ENCODE results near the gene NPDC1.

DNA sequence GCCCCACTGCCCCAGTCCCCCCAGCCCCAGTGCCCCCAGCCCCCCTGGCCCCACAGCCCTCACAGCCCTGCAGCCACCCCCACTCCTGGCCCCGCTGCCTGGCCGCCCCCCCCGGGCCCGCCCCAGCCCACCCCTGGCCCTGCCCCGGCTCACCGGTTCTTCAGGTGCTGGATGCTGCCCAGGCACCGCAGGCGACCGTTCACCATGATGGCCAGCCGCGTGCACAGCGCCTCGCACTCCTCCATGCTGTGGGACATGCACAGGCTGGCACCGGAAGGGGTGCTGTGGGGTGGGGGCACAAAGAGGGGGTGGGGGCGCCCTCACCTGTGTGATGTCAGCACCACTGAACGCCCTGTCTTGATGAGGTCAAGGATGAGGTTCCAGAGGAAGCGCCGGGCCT is 36.8 kb downstream of the NPDC1 start:
- TF ChIP-seq, protein P1, sequence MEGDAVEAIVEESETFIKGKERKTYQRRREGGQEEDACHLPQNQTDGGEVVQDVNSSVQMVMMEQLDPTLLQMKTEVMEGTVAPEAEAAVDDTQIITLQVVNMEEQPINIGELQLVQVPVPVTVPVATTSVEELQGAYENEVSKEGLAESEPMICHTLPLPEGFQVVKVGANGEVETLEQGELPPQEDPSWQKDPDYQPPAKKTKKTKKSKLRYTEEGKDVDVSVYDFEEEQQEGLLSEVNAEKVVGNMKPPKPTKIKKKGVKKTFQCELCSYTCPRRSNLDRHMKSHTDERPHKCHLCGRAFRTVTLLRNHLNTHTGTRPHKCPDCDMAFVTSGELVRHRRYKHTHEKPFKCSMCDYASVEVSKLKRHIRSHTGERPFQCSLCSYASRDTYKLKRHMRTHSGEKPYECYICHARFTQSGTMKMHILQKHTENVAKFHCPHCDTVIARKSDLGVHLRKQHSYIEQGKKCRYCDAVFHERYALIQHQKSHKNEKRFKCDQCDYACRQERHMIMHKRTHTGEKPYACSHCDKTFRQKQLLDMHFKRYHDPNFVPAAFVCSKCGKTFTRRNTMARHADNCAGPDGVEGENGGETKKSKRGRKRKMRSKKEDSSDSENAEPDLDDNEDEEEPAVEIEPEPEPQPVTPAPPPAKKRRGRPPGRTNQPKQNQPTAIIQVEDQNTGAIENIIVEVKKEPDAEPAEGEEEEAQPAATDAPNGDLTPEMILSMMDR (IDR thresholded peaks at IDR 0.05), result no peak
- TF ChIP-seq POLR2A (IDR thresholded peaks at IDR 0.05), result no peak
